Stimulated activated CD8-positive, alpha-beta memory T cell treated with anti-CD3 and anti-CD28 coated beads, Interleukin-7, amount 100 ng/mL, for 48 hours (primary cell): ENCODE measurements around the gene OR4K1.
"Not testable (repeated sequence)": the region's sequence is repeated elsewhere in the genome, so short reads cannot be mapped to it uniquely, and the experiment has no call there.

Experiments used
- DNase-seq, 2 donors: peaks; one replicate each; pipeline ENCODE4 v3.0.0-alpha.2; 2020; ENCODE audit warnings: low read depth in 1 of 2; ENCODE audit errors: extremely low read depth in 1 of 2

OR4K1 gene

GRCh38 chr14:19930617-19931016, at the start of gene OR4K1:
OR4K1 (plus strand) TSS chr14:19930917; CDS start chr14:19935667, 4,750 bp downstream.
- no peak for DNase-seq

- DNase-seq, result no peak
These were observed 35.4 kb upstream of the OR4K1 start for GRCh38 chr14:19895282-19895681.

- no peak for DNase-seq
These were observed 29.7 kb upstream of the OR4K1 start for GRCh38 chr14:19900999-19901398.

- DNase-seq, result no peak
These were observed 28.3 kb upstream of the OR4K1 start for GRCh38 chr14:19902409-19902808.

- DNase-seq, result no peak
These were observed 24.1 kb upstream of the OR4K1 start for GRCh38 chr14:19906665-19907064.

DNA sequence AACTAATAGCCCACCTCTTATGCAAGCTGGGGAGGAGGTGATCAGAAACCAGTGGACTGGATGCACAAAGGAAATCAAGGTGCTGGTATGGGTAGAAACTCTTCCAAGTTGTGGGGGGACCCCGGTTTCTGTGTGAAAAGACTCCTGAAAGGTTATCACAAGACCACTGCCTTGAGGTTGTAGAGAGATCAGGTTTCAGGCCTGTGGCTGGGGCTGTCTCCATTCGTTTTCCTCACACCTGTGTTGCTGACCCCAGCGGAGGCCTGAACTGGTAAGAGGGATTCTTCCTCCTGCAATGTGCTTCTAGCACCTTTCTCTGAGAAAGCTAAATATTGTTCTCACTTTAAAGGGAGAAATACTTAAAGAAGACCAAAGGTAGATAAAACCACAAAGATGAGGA, 19.6 kb upstream of the OR4K1 start:
- no peak for DNase-seq

GRCh38 chr14:19917243-19917642, 13.5 kb upstream of the OR4K1 start:
- DNase-seq, result no peak

DNA sequence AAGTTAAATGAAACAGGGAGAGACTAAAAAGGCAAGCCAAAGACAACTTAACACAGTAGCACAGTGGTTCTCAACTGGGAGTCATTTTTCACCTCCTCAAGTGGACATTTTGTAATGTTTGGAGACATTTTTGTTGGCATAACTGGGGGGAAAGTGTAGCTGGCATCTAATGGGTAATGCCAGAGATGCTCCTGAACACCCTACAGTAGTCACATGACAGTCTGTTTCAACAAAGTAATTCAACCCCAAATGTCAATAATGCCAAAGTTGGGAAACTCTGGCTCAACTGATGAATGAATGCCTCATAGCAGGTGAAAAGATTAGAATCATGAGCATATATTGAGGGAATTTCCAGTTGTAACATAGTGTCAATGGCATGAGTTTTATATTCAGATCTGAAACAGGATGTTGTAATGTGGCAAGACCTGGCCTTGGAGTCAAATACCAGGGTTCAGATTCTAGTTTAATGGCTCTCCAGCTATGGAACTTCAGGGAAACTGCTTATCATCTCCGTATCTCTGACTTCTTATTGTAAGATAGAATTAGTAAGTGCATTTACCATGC, 12.7 kb upstream of the OR4K1 start:
- DNase-seq, result no peak

GRCh38 chr14:19918553-19919264, 12.0 kb upstream of the OR4K1 start:
- DNase-seq, result no peak

- DNase-seq, result no peak
These were observed 10.6 kb upstream of the OR4K1 start, which contains the start of gene OR4K5 for GRCh38 chr14:19920021-19920657. OR4K5 (plus strand) TSS chr14:19920607; CDS start chr14:19920607, 0 bp downstream.

DNA sequence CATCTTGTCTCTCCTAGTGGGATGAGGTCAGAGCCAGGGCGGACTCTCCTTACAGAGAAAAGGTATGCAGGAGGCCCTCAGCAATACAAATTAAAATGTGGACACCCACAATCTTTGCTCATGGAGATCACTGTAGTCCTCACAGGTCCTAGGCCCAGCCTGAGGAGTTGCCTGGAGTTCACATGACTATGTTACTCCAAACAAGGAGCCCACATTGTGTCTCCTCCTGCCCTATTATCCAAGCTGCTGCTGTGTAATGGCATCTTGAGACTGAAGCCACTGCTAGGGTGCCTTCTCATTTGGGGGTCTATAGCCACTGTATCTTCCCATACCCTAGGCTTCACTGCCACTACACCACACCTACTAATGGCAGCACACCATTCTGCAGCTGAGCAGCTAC, 11.0 kb downstream of the OR4K1 start:
- no peak for DNase-seq

DNA sequence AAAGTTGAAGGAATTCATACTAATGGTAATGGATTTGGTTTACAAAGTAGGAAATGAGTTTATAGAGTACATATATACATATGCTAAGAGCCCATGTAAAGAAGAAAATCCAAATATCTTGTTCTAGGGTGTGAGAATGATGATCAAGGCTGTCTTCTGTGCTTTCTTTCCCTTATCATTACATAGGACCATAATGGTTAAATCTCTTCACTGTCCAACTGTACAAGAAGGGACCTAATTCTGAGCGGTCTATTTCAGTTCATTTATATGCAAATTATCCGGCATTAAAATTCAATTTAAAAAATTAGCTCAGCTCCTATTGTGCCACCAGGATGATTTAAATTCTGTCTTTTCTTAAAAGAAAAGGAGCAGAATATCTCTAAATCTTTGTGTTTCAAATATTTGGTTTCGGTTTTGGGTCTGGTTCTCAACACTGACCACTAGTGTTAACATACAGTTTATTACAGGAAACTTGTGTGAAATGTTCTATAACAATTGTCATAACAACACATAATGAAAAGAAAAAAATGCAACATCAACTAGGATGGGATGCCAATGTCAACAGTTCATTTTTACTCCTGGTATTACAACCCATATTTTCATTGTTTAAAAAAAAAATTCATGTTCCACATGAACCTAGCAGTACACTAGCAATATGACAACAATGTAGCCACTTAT, 16.8 kb downstream of the OR4K1 start:
- no peak for DNase-seq

DNA sequence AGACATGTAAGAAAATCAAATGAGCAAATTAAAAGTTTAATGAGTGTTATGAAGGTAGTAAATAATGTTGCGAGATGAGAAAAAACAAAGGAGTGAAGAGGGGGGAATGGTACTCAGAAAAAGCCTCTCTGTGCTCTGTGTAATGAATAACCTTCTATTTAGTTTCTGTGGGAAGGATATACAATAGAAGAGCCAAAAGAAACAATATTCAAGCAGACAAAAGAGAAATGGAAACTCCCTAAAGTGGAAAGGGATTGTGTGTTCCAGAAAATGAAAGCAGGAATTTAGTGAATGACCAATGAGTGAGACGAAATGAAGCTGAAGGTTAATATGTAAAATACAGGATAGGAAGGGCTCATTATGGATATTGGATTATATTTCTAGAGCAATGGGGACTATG, 18.5 kb downstream of the OR4K1 start:
- no peak for DNase-seq

DNA sequence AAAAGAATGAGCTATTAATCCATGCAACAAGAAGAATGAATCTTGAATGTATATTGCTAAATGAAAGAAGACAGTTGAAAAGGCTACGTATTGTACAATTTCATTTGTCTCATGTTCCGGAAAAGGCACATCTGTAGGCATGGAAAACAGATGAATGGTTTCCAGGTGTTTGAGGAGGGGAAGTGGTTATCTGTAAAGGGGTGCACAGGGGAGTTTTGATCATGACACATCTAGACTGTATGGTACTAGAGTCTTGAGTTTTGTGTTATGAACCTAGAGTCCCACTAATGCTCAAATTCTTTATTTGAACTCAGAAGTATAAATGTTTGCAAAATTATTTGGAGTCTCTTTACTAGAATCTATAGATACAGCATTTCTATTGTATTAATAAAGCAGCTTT, 39.0 kb downstream of the OR4K1 start:
- not testable (repeated sequence) for DNase-seq

- no peak for DNase-seq
These were observed 44.1 kb downstream of the OR4K1 start for GRCh38 chr14:19974844-19975243.

DNA sequence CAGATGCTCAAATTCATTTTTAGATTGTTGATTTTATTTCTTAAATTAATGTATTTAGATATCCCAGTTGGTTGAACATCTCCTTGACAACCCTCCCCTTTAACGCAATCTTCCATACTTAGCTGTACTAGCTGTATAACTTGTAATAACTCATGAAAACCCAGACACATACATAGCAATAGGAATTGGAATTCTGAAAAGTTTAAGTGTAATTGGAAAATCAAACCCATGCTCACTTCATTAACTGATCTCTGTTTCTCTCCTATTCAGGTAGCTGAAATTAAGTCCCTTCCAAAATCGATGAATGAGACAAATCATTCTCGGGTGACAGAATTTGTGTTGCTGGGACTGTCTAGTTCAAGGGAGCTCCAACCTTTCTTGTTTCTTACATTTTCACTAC, 44.6 kb downstream of the OR4K1 start, which contains the start of gene OR4K15:
Gene OR4K15 (plus strand): TSS at position 301 of the 400 bp plus-strand sequence. CDS start 0 bp downstream, at position 301.
- no peak for DNase-seq
